Panc1 (cell line): ENCODE measurements around the gene CELA2B. TPM values are rescaled to one million over a fixed set of nuclear protein-coding genes. Genes with fewer than 3 reads are reported as not detected.
"Not testable (repeated sequence)": the region's sequence is repeated elsewhere in the genome, so short reads cannot be mapped to it uniquely, and the experiment has no call there.

Experiments used
- ATAC-seq: fragments of 200-7000 bp; cut with Tn5 transposase; 2 replicates; pipeline ENCODE4 v1.9.1; 2020; ENCODE audit warnings: mild to moderate bottlenecking, moderate library complexity
- BruUV-seq: library from RNA; stranded (reverse); fragments of 400-500 nt; replicated peaks from 2 replicates; lab custom pipeline; 2021; lab: Mats Ljungman, UMichigan
- CTCF ChIA-PET: fragments of 300-600 bp; sonication (Branson Sonifier 250); formaldehyde crosslinking; loops from one replicate; lab custom pipeline; 2022; ENCODE audit warnings: antibody characterized with exemption; lab: Charles Lee
- POLR2A ChIA-PET: fragments of 300-600 bp; sonication (Branson Sonifier 250); formaldehyde crosslinking; loops from one replicate; lab custom pipeline; 2022; ENCODE audit warnings: antibody characterized with exemption; lab: Charles Lee
- DNase-seq: peaks from one replicate; pipeline ENCODE4 v3.0.0-alpha.2; 2010; ENCODE audit warnings: low read depth, low spot score
- H3K27ac ChIP-seq: 2 replicates; pipeline ENCODE4 v1.5.1; 2011; ENCODE audit warnings: mild to moderate bottlenecking, low read length, inconsistent platforms
- H3K27me3 ChIP-seq: fragments of 200-500 bp; sonication (Bioruptor generic); 2 replicates; pipeline ENCODE4 v1.6.0; 2014; ENCODE audit warnings: low read length, inconsistent platforms; ENCODE audit not compliant: control insufficient read depth, insufficient read depth
- H3K36me3 ChIP-seq: fragments of 200-500 bp; sonication (Bioruptor generic); 2 replicates; pipeline ENCODE4 v1.5.1; 2014; ENCODE audit warnings: inconsistent platforms, mild to moderate bottlenecking, low read length, moderate library complexity; ENCODE audit not compliant: control insufficient read depth, insufficient read depth
- H3K4me1 ChIP-seq: 2 replicates; pipeline ENCODE4 v1.5.1; 2011; ENCODE audit warnings: inconsistent platforms, mild to moderate bottlenecking, low read length, moderate library complexity; ENCODE audit not compliant: control insufficient read depth, insufficient read depth
- H3K4me3 ChIP-seq, 2 experiments: 2 replicates each; pipeline ENCODE4 v1.5.1; 2011 to 2012; ENCODE audit warnings: low read depth in 2 of 2, low read length in 2 of 2, mild to moderate bottlenecking in 2 of 2, inconsistent platforms in 1 of 2, moderate library complexity in 1 of 2
- H3K9me3 ChIP-seq: fragments of 200-500 bp; sonication (Bioruptor generic); 2 replicates; pipeline ENCODE4 v1.5.1; 2014; ENCODE audit warnings: low read depth, mild to moderate bottlenecking, inconsistent platforms, low read length, moderate library complexity; ENCODE audit not compliant: control insufficient read depth, insufficient read depth
- CTCF ChIP-seq: fragments of 450-650 bp; IDR thresholded peaks from 2 replicates; pipeline ENCODE4 v1.5.1; 2017; ENCODE audit warnings: mild to moderate bottlenecking
- POLR2AphosphoS5 ChIP-seq: IDR thresholded peaks from 2 replicates; pipeline ENCODE4 v1.6.1; 2012; ENCODE audit warnings: mild to moderate bottlenecking, low read depth, low read length, moderate library complexity
- REST ChIP-seq, 2 experiments: IDR thresholded peaks; 2 replicates each; pipeline ENCODE4 v1.6.1; 2011 to 2012; ENCODE audit warnings: low read depth in 2 of 2, control low read depth in 1 of 2, low read length in 1 of 2, mild to moderate bottlenecking in 1 of 2, moderate library complexity in 1 of 2; ENCODE audit not compliant: insufficient read depth in 1 of 2
- SIN3A ChIP-seq: IDR thresholded peaks from 2 replicates; pipeline ENCODE4 v1.6.1; 2012; ENCODE audit warnings: low read depth, mild to moderate bottlenecking, low read length, moderate library complexity, borderline replicate concordance; ENCODE audit not compliant: insufficient read depth
- TCF7L2 ChIP-seq: IDR thresholded peaks from 2 replicates; pipeline ENCODE4 v1.6.1; 2011; ENCODE audit warnings: mild to moderate bottlenecking, low read depth, low read length, inconsistent platforms
- in situ Hi-C: cut with HindIII; loops from 2 replicates; pipeline ENCODE4 v1.10.0; 2016; ENCODE audit warnings: low sequenced_read_pairs, low pct_unique_long_range_greater_than_20kb
- intact Hi-C: fragments of 100-400 bp; cut with micrococcal nuclease; formaldehyde crosslinking; loops from one replicate; pipeline ENCODE4 v1.10.0; 2022; ENCODE audit not compliant: unreplicated experiment
- total RNA-seq: library from RNA; stranded (reverse); gene quantifications from one replicate; pipeline ENCODE4 v1.2.1, GENCODE V29; 2021; ENCODE audit not compliant: unreplicated experiment

Gene CELA2B
- total RNA-seq, 1 experiment from 2014 or later = not detected

- no peaks in the 10 kb centered on the region for H3K4me1 ChIP-seq
- TF ChIP-seq POLR2AphosphoS5 (no peak), CTCF (no peak), SIN3A (no peak), TCF7L2 (no peak), REST (IDR thresholded peaks at IDR 0.05; ENCODE audit: insufficient read depth in 1 of 2, low read depth in 2 of 2, low read length in 1 of 2) (no peak)
- no peaks in the 10 kb centered on the region for H3K36me3 ChIP-seq
- H3K27ac ChIP-seq = no peak overlapping the region
- H3K4me3 ChIP-seq = no peak overlapping the region
- ATAC-seq (no peak), DNase-seq (no peak)
- ChIA-PET CTCF (no interaction called here), POLR2A (no interaction called here)
- intact Hi-C loops = no loop called here
- no peaks in the 10 kb centered on the region for H3K27me3 ChIP-seq
- no TSS peak for BruUV-seq
- in situ Hi-C loops = no loop called here
- H3K9me3 ChIP-seq = no peaks in the 10 kb centered on the region
Measured at GRCh38 chr1:15459771-15460707, 15.9 kb upstream of the CELA2B start.

GRCh38 chr1:15460708-15461095 is 15.2 kb upstream of the CELA2B start:
- TF ChIP-seq SIN3A = no peak
- no peak for TF ChIP-seq CTCF
- TF ChIP-seq REST (IDR thresholded peaks at IDR 0.05; ENCODE audit: insufficient read depth in 1 of 2, low read depth in 2 of 2, low read length in 1 of 2) = no peak
- no peak for TF ChIP-seq TCF7L2
- no peak for TF ChIP-seq POLR2AphosphoS5
- ATAC-seq = no peak
- Histone ChIP-seq H3K36me3 (no peaks in the 10 kb centered on the region), H3K27ac (no peak overlapping the region), H3K4me1 (no peaks in the 10 kb centered on the region), H3K9me3 (no peaks in the 10 kb centered on the region), H3K4me3 (no peak overlapping the region), H3K27me3 (no peaks in the 10 kb centered on the region)
- POLR2A ChIA-PET = no interaction called here
- CTCF ChIA-PET = no interaction called here
- no peak for DNase-seq
- no TSS peak for BruUV-seq
- intact Hi-C loops (no loop called here), in situ Hi-C loops (no loop called here)

- CTCF ChIA-PET, POLR2A ChIA-PET, H3K4me1 ChIP-seq, DNase-seq, H3K36me3 ChIP-seq, BruUV-seq, H3K27me3 ChIP-seq, H3K9me3 ChIP-seq, in situ Hi-C loops, H3K27ac ChIP-seq, intact Hi-C loops, ATAC-seq, H3K4me3 ChIP-seq: not testable (repeated sequence)
Measured at GRCh38 chr1:15463064-15463800, 12.7 kb upstream of the CELA2B start.
